GM23338 (cell line): ENCODE results near the gene AGRP. TPM values are rescaled to one million over a fixed set of nuclear protein-coding genes. Genes with fewer than 3 reads are reported as not detected.
A peak's percentile ranks its signal among the peaks of the same experiment; 100 is the strongest.

Experiments
- ATAC-seq: fragments of 200-7000 bp; cut with Tn5 transposase; 3 replicates; pipeline ENCODE4 v1.9.1; 2020
- DNase-seq: peaks from one replicate; pipeline ENCODE4 v3.0.0-alpha.2; 2015; ENCODE audit warnings: low spot score
- H2AFZ ChIP-seq: fragments of 200-600 bp; sonication (generic); 2 replicates; pipeline ENCODE4 v1.8.0; 2016; ENCODE audit warnings: antibody characterized with exemption, mild to moderate bottlenecking, moderate library complexity
- H3F3A ChIP-seq: fragments of 200-600 bp; sonication (generic); replicated peaks from 2 replicates; pipeline ENCODE4 v1.8.0; 2017; ENCODE audit warnings: antibody characterized with exemption, mixed run types, low read depth
- H3K27ac ChIP-seq: fragments of 200-600 bp; sonication (generic); 2 replicates; pipeline ENCODE4 v1.6.1; 2016; ENCODE audit warnings: low read depth
- H3K27me3 ChIP-seq: fragments of 200-600 bp; sonication (generic); 2 replicates; pipeline ENCODE4 v1.8.0; 2016; ENCODE audit warnings: mild to moderate bottlenecking, mixed run types, moderate library complexity; ENCODE audit not compliant: insufficient read depth
- H3K36me3 ChIP-seq: fragments of 200-600 bp; sonication (generic); 2 replicates; pipeline ENCODE4 v1.8.0; 2016; ENCODE audit warnings: mild to moderate bottlenecking; ENCODE audit not compliant: insufficient read depth
- H3K4me1 ChIP-seq: fragments of 200-600 bp; sonication (generic); 2 replicates; pipeline ENCODE4 v1.8.0; 2016; ENCODE audit warnings: mild to moderate bottlenecking, moderate library complexity; ENCODE audit not compliant: insufficient read depth
- H3K4me2 ChIP-seq: fragments of 200-600 bp; sonication (generic); 2 replicates; pipeline ENCODE4 v1.7.1; 2017; ENCODE audit warnings: mixed run types
- H3K4me3 ChIP-seq: fragments of 200-600 bp; sonication (generic); 2 replicates; pipeline ENCODE4 v1.6.1; 2016; ENCODE audit warnings: mixed run types
- H3K79me2 ChIP-seq: fragments of 200-600 bp; sonication (generic); replicated peaks from 2 replicates; pipeline ENCODE4 v1.8.0; 2017; ENCODE audit warnings: mild to moderate bottlenecking; ENCODE audit not compliant: insufficient read depth
- H3K9me2 ChIP-seq: fragments of 200-600 bp; sonication (generic); 2 replicates; pipeline ENCODE4 v1.8.0; 2017; ENCODE audit not compliant: insufficient read depth
- H4K20me1 ChIP-seq: fragments of 200-600 bp; sonication (generic); replicated peaks from 2 replicates; pipeline ENCODE4 v1.8.0; 2017; ENCODE audit warnings: mild to moderate bottlenecking; ENCODE audit not compliant: insufficient read depth
- H3K27ac Mint-ChIP-seq: 2 replicates; pipeline ENCODE4 v1.8.0; 2020; ENCODE audit warnings: inconsistent platforms, mild to moderate bottlenecking, moderate library complexity, mixed read lengths
- H3K27me3 Mint-ChIP-seq: 3 replicates; pipeline ENCODE4 v1.8.0; 2022; ENCODE audit warnings: low read depth, mild to moderate bottlenecking, moderate library complexity, mixed read lengths, inconsistent platforms; ENCODE audit not compliant: insufficient read depth, poor library complexity
- H3K36me3 Mint-ChIP-seq: 3 replicates; pipeline ENCODE4 v1.8.0; 2021; ENCODE audit warnings: low read depth, mild to moderate bottlenecking, inconsistent platforms, moderate library complexity, mixed read lengths
- H3K4me1 Mint-ChIP-seq: 3 replicates; pipeline ENCODE4 v1.8.0; 2020; ENCODE audit warnings: mild to moderate bottlenecking, inconsistent platforms, mixed read lengths
- H3K4me3 Mint-ChIP-seq: 3 replicates; pipeline ENCODE4 v1.8.0; 2021; ENCODE audit warnings: moderate library complexity, mild to moderate bottlenecking, inconsistent platforms, mixed read lengths
- H3K9me3 Mint-ChIP-seq: 3 replicates; pipeline ENCODE4 v1.8.0; 2020; ENCODE audit warnings: moderate library complexity, mild to moderate bottlenecking, inconsistent platforms, mixed read lengths
- CREB1 ChIP-seq: fragments of 250-450 bp; sonication (Bioruptor Pico); IDR thresholded peaks from 2 replicates; pipeline ENCODE4 v1.5.0; 2020; ENCODE audit warnings: low read depth, mild to moderate bottlenecking, moderate library complexity
- EZH2 ChIP-seq: fragments of 200-600 bp; sonication (generic); IDR thresholded peaks from one replicate; pipeline ENCODE4 v1.8.0; 2017; ENCODE audit warnings: antibody characterized with exemption, mild to moderate bottlenecking, low read depth; ENCODE audit not compliant: unreplicated experiment
- EZH2phosphoT487 ChIP-seq: fragments of 200-600 bp; sonication (generic); IDR thresholded peaks from one replicate; pipeline ENCODE4 v1.8.1; 2018; ENCODE audit warnings: antibody characterized with exemption; ENCODE audit not compliant: unreplicated experiment
- JUNB ChIP-seq: IDR thresholded peaks from one replicate; pipeline ENCODE4 v1.6.1; 2016; ENCODE audit warnings: antibody characterized with exemption; ENCODE audit not compliant: unreplicated experiment
- NANOG ChIP-seq: IDR thresholded peaks from 2 replicates; pipeline ENCODE4 v1.6.1; 2016; ENCODE audit warnings: antibody characterized with exemption, borderline replicate concordance
- POLR2AphosphoS5 ChIP-seq: IDR thresholded peaks from 2 replicates; pipeline ENCODE4 v1.6.1; 2016; ENCODE audit warnings: antibody characterized with exemption, low read depth
- STAT1 ChIP-seq: IDR thresholded peaks from one replicate; pipeline ENCODE4 v1.6.1; 2016; ENCODE audit warnings: antibody characterized with exemption; ENCODE audit not compliant: unreplicated experiment
- ZNF114 ChIP-seq: fragments of 250-450 bp; sonication (Bioruptor Pico); IDR thresholded peaks from 2 replicates; pipeline ENCODE4 v1.5.0; 2020; ENCODE audit warnings: mild to moderate bottlenecking, moderate library complexity
- ZNF331 ChIP-seq: fragments of 250-450 bp; sonication (Bioruptor Pico); IDR thresholded peaks from 2 replicates; pipeline ENCODE4 v1.5.0; 2020; ENCODE audit warnings: low read depth, mild to moderate bottlenecking, moderate library complexity
- ZNF462 ChIP-seq: fragments of 250-450 bp; sonication (Bioruptor Pico); IDR thresholded peaks from 2 replicates; pipeline ENCODE4 v1.5.0; 2020; ENCODE audit warnings: mild to moderate bottlenecking, moderate library complexity
- polyA plus RNA-seq: library from polyadenylated mRNA; unstranded; fragments of >200 nt; fragmentation: Nextera tagmentation; extraction: Ambion mirVana; gene quantifications from 2 replicates; pipeline ENCODE4 v1.2.1, GENCODE V29; 2016
- total RNA-seq: library from RNA; depleted of rRNA; stranded (reverse); fragments of >200 nt; shearing (Covaris generic); gene quantifications from 2 replicates; pipeline ENCODE4 v1.2.3, GENCODE V29; 2014
- TF ChIP-seq, protein P1 (sequence below): IDR thresholded peaks from 2 replicates; pipeline ENCODE4 v1.6.1; 2016; ENCODE audit warnings: antibody characterized with exemption
- TF ChIP-seq, protein P2 (sequence below): IDR thresholded peaks from one replicate; pipeline ENCODE4 v1.6.1; 2018; ENCODE audit warnings: antibody characterized with exemption; ENCODE audit not compliant: unreplicated experiment

The AGRP gene
- total and polyA plus RNA-seq, 2 experiments from 2014 or later: not detected

DNA sequence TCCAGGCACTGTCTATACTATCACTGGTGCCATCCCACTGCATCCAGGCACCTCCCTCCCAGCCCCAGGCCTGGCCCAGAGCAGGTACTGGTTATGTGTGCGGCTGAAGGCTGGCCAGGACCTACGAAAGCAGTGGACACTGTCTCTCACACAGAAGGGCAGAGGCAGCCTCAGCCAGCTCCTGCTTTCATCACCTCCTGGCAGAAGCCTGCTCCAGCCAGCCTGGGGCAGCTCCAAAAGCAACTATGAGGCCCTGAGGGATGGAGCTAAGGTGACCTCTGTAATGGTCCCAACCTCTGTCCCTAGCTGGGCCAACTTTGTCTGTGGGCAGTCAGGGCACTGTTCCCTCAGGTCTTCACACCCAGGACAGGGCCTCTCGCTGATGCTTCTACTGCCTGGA lies 33.6 kb downstream of the AGRP start:
- no peaks in the 10 kb centered on the region for H3K79me2 ChIP-seq
- H2AFZ ChIP-seq: no peak overlapping the region
- H3K4me1 ChIP-seq: no peaks in the 10 kb centered on the region
- no peak for DNase-seq
- H3F3A ChIP-seq: no peaks in the 10 kb centered on the region
- no peaks in the 10 kb centered on the region for H3K9me2 ChIP-seq
- no peak overlapping the region for H3K4me3 ChIP-seq
- H3K4me2 ChIP-seq: no peak overlapping the region
- no peak for ATAC-seq
- no peaks in the 10 kb centered on the region; the same call in 1 of the 2 replicates for H4K20me1 ChIP-seq
- no peaks in the 10 kb centered on the region for H3K36me3 ChIP-seq
- Mint-ChIP-seq H3K9me3 (peaks cover 3% of the 10 kb centered on the region; the same call in 1 of the 3 replicates), H3K27me3 (peaks cover 15% of the 10 kb centered on the region), H3K27ac (0 out of 2 replicates have a peak overlapping the region, but pooled peaks have one; percentile 49), H3K4me1 (peaks cover 4% of the 10 kb centered on the region; the same call in 2 of the 3 replicates), H3K4me3 (no peak overlapping the region), H3K36me3 (peaks cover 14% of the 10 kb centered on the region)
- H3K27ac ChIP-seq: no peak overlapping the region
- no peak for TF ChIP-seq STAT1
- no peak for TF ChIP-seq CREB1
- no peak for TF ChIP-seq ZNF331 (CRISPR knock-in tag)
- no peak for TF ChIP-seq NANOG
- no peaks in the 10 kb centered on the region for H3K27me3 ChIP-seq

GRCh38 chr16:67449336-67449735 lies 34.0 kb downstream of the AGRP start:
- Histone ChIP-seq H2AFZ (no peak overlapping the region), H3F3A (no peaks in the 10 kb centered on the region), H3K9me2 (no peaks in the 10 kb centered on the region), H3K4me2 (no peak overlapping the region), H3K27me3 (no peaks in the 10 kb centered on the region), H3K79me2 (no peaks in the 10 kb centered on the region), H3K36me3 (no peaks in the 10 kb centered on the region), H3K27ac (no peak overlapping the region), H3K4me1 (no peaks in the 10 kb centered on the region), H4K20me1 (no peaks in the 10 kb centered on the region; the same call in 1 of the 2 replicates), H3K4me3 (no peak overlapping the region)
- peaks cover 6% of the 10 kb centered on the region for H3K4me1 Mint-ChIP-seq
- H3K4me3 Mint-ChIP-seq: no peak overlapping the region
- peaks cover 14% of the 10 kb centered on the region for H3K36me3 Mint-ChIP-seq
- no peak for ATAC-seq
- peak overlapping the region; percentile 49; the same call in 1 of the 2 replicates for H3K27ac Mint-ChIP-seq
- DNase-seq: no peak
- TF ChIP-seq EZH2 (no peak), STAT1 (no peak), NANOG (no peak), ZNF462 (CRISPR knock-in tag) (no peak), ZNF114 (CRISPR knock-in tag) (no peak), EZH2phosphoT487 (no peak), POLR2AphosphoS5 (no peak), JUNB (no peak)
- TF ChIP-seq, protein P1, sequence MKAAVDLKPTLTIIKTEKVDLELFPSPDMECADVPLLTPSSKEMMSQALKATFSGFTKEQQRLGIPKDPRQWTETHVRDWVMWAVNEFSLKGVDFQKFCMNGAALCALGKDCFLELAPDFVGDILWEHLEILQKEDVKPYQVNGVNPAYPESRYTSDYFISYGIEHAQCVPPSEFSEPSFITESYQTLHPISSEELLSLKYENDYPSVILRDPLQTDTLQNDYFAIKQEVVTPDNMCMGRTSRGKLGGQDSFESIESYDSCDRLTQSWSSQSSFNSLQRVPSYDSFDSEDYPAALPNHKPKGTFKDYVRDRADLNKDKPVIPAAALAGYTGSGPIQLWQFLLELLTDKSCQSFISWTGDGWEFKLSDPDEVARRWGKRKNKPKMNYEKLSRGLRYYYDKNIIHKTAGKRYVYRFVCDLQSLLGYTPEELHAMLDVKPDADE: no peak
- TF ChIP-seq, protein P2, sequence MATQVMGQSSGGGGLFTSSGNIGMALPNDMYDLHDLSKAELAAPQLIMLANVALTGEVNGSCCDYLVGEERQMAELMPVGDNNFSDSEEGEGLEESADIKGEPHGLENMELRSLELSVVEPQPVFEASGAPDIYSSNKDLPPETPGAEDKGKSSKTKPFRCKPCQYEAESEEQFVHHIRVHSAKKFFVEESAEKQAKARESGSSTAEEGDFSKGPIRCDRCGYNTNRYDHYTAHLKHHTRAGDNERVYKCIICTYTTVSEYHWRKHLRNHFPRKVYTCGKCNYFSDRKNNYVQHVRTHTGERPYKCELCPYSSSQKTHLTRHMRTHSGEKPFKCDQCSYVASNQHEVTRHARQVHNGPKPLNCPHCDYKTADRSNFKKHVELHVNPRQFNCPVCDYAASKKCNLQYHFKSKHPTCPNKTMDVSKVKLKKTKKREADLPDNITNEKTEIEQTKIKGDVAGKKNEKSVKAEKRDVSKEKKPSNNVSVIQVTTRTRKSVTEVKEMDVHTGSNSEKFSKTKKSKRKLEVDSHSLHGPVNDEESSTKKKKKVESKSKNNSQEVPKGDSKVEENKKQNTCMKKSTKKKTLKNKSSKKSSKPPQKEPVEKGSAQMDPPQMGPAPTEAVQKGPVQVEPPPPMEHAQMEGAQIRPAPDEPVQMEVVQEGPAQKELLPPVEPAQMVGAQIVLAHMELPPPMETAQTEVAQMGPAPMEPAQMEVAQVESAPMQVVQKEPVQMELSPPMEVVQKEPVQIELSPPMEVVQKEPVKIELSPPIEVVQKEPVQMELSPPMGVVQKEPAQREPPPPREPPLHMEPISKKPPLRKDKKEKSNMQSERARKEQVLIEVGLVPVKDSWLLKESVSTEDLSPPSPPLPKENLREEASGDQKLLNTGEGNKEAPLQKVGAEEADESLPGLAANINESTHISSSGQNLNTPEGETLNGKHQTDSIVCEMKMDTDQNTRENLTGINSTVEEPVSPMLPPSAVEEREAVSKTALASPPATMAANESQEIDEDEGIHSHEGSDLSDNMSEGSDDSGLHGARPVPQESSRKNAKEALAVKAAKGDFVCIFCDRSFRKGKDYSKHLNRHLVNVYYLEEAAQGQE: no peak
- H3K27me3 Mint-ChIP-seq: peaks cover 16% of the 10 kb centered on the region
- H3K9me3 Mint-ChIP-seq: peaks cover 3% of the 10 kb centered on the region; the same call in 1 of the 3 replicates
